HG03558 (cell line): ENCODE measurements around the gene SH3RF2.
A peak's percentile ranks its signal among the peaks of the same experiment; 100 is the strongest.

Experiments used
- ATAC-seq: cut with Tn5 transposase; IDR thresholded peaks from one replicate; pipeline ENCODE4 v1.9.1; 2021; ENCODE audit warnings: moderate number of reproducible peaks; ENCODE audit not compliant: unreplicated experiment; ENCODE audit errors: extremely low read depth

The SH3RF2 gene

GRCh38 chr5:145920542-145921210, 15.7 kb upstream of the SH3RF2 start:
- no peak for ATAC-seq

- ATAC-seq = no peak
Observed at GRCh38 chr5:145921211-145921610, 15.2 kb upstream of the SH3RF2 start.

GRCh38 chr5:145922059-145922458, 14.3 kb upstream of the SH3RF2 start:
- no peak for ATAC-seq

- no peak for ATAC-seq
Observed at GRCh38 chr5:145923405-145923804, 13.0 kb upstream of the SH3RF2 start.

GRCh38 chr5:145924849-145925248, 11.5 kb upstream of the SH3RF2 start:
- no peak for ATAC-seq

- no peak for ATAC-seq
Observed at GRCh38 chr5:145925353-145925752, 11.0 kb upstream of the SH3RF2 start.

GRCh38 chr5:145925803-145926202, 10.6 kb upstream of the SH3RF2 start:
- ATAC-seq = no peak

GRCh38 chr5:145931718-145932117, 4.7 kb upstream of the SH3RF2 start:
- ATAC-seq = no peak

GRCh38 chr5:145934276-145934675, 2.1 kb upstream of the SH3RF2 start:
- no peak for ATAC-seq

GRCh38 chr5:145937432-145938250, 1.3 kb downstream of the SH3RF2 start:
- ATAC-seq = peak; percentile 50

GRCh38 chr5:145938776-145939539, 2.6 kb downstream of the SH3RF2 start:
- no peak for ATAC-seq

- ATAC-seq = no peak
Observed at GRCh38 chr5:145939540-145940065, 3.2 kb downstream of the SH3RF2 start.

GRCh38 chr5:145941096-145941447, 4.7 kb downstream of the SH3RF2 start:
- no peak for ATAC-seq

GRCh38 chr5:145941448-145942130, 5.2 kb downstream of the SH3RF2 start:
- ATAC-seq = no peak

- ATAC-seq = no peak
Observed at GRCh38 chr5:145942201-145942600, 5.8 kb downstream of the SH3RF2 start.

GRCh38 chr5:145942749-145943148, 6.4 kb downstream of the SH3RF2 start:
- no peak for ATAC-seq

GRCh38 chr5:145943674-145944121, 7.3 kb downstream of the SH3RF2 start:
- no peak for ATAC-seq

- ATAC-seq = no peak
Observed at GRCh38 chr5:145944328-145944727, 8.0 kb downstream of the SH3RF2 start.

- no peak for ATAC-seq
Observed at GRCh38 chr5:145945620-145946111, 9.3 kb downstream of the SH3RF2 start.
